ENCODE data around the gene SERP1. TPM values are rescaled to one million over a fixed set of nuclear protein-coding genes. Genes with fewer than 3 reads are reported as not detected.

SERP1 gene
- total and polyA plus RNA-seq, 2 donors from 2014 or later, result 84.0 to 90.3 TPM

DNA sequence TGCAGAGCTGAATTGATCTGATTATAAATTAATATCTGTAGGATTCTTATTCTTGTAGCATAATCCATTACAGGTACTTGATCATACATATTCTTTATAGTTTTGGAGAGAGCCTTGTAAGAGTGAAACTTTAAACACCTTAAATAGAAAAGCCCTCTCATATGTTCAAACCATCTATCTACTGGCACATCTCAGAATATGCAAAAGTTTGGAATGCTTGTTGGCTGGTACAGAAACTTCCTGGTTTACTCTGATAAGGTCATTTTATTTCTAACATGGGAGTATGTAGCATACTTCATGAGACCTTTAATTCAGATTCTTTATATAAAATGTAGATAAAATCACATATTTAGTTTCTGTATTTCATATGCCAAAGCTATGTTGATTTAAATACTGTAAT lies 34.9 kb upstream of the SERP1 start:
- H3K9me3 ChIP-seq (ENCODE audit: control insufficient read depth in 2 of 3, insufficient read depth in 1 of 3, low read length in 3 of 3), result no peaks in the 10 kb centered on the region
- FAIRE-seq (no peak), DNase-seq (no peak)
- H3K27ac ChIP-seq (ENCODE audit: low read depth in 2 of 2, low read length in 2 of 2), result no peak overlapping the region
- no peaks in the 10 kb centered on the region for H3K4me1 ChIP-seq (ENCODE audit: control insufficient read depth in 2 of 3, insufficient read depth in 2 of 3, low read depth in 1 of 3, low read length in 3 of 3)
- H3K36me3 ChIP-seq (ENCODE audit: control insufficient read depth in 2 of 3, insufficient read depth in 3 of 3, low read length in 3 of 3), result peaks cover 2 to 12% (median 8%) of the 10 kb centered on the region in 3 donors
- TF ChIP-seq CTCF (IDR thresholded peaks at IDR 0.05; ENCODE audit: borderline replicate concordance, extremely low read depth, insufficient read depth), result no peak
- no peak overlapping the region for H3K4me3 ChIP-seq (ENCODE audit: low read length in 3 of 3)
- no peak overlapping the region for H3K9ac ChIP-seq (ENCODE audit: low read length in 3 of 3)
- intact Hi-C loops (cut with DNase I), result no loop called here
- H3K27me3 ChIP-seq (ENCODE audit: control insufficient read depth, insufficient read depth, low read length), result no peaks in the 10 kb centered on the region

- TF ChIP-seq CTCF (IDR thresholded peaks at IDR 0.05; ENCODE audit: borderline replicate concordance, extremely low read depth, insufficient read depth), result no peak
- no peaks in the 10 kb centered on the region for H3K4me1 ChIP-seq (ENCODE audit: control insufficient read depth in 2 of 3, insufficient read depth in 2 of 3, low read depth in 1 of 3, low read length in 3 of 3)
- DNase-seq, result no peak
- no peak overlapping the region for H3K27ac ChIP-seq (ENCODE audit: low read depth in 2 of 2, low read length in 2 of 2)
- FAIRE-seq, result no peak
- no peaks in the 10 kb centered on the region for H3K9me3 ChIP-seq (ENCODE audit: control insufficient read depth in 2 of 3, insufficient read depth in 1 of 3, low read length in 3 of 3)
- H3K27me3 ChIP-seq (ENCODE audit: control insufficient read depth, insufficient read depth, low read length), result no peaks in the 10 kb centered on the region
- intact Hi-C loops (cut with DNase I), result no loop called here
- H3K9ac ChIP-seq (ENCODE audit: low read length in 3 of 3), result no peak overlapping the region
- H3K4me3 ChIP-seq (ENCODE audit: low read length in 3 of 3), result no peak overlapping the region
- peaks cover 0 to 8% (median 5%) of the 10 kb centered on the region in 3 donors for H3K36me3 ChIP-seq (ENCODE audit: control insufficient read depth in 2 of 3, insufficient read depth in 3 of 3, low read length in 3 of 3)
Measured at GRCh38 chr3:150577855-150578254, 31.6 kb upstream of the SERP1 start.

DNA sequence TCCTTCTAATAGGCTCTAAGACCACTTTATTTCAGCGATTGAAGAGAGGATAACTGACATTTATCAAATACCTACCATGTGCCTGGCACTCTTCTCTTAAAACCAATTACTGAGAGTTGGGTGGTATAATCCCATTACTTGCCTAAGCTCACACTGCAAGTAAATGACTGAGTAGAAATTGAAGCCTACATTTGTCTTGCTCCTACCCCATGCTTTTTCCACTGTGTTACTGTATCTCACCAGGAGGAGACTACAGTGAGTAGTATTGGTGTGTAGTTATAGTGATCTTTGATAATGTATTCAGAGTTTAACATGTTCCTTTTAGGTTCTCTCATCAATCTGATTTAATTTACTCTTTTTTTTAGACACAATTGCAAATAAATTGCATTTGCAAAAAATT lies 21.0 kb upstream of the SERP1 start:
- no peak for TF ChIP-seq CTCF (IDR thresholded peaks at IDR 0.05; ENCODE audit: borderline replicate concordance, extremely low read depth, insufficient read depth)
- no peak overlapping the region for H3K9ac ChIP-seq (ENCODE audit: low read length in 3 of 3)
- FAIRE-seq (no peak), DNase-seq (no peak)
- H3K27ac ChIP-seq (ENCODE audit: low read depth in 2 of 2, low read length in 2 of 2), result no peak overlapping the region
- peaks cover 10 to 19% (median 11%) of the 10 kb centered on the region in 3 donors for H3K36me3 ChIP-seq (ENCODE audit: control insufficient read depth in 2 of 3, insufficient read depth in 3 of 3, low read length in 3 of 3)
- H3K4me3 ChIP-seq (ENCODE audit: low read length in 3 of 3), result no peak overlapping the region
- intact Hi-C loops (cut with DNase I), result no loop called here
- H3K27me3 ChIP-seq (ENCODE audit: control insufficient read depth, insufficient read depth, low read length), result no peaks in the 10 kb centered on the region
- H3K9me3 ChIP-seq (ENCODE audit: control insufficient read depth in 2 of 3, insufficient read depth in 1 of 3, low read length in 3 of 3), result no peaks in the 10 kb centered on the region
- H3K4me1 ChIP-seq (ENCODE audit: control insufficient read depth in 2 of 3, insufficient read depth in 2 of 3, low read depth in 1 of 3, low read length in 3 of 3), result no peaks in the 10 kb centered on the region

- Histone ChIP-seq H3K9me3 (ENCODE audit: control insufficient read depth in 2 of 3, insufficient read depth in 1 of 3, low read length in 3 of 3) (no peaks in the 10 kb centered on the region), H3K9ac (ENCODE audit: low read length in 3 of 3) (no peak overlapping the region), H3K27me3 (ENCODE audit: control insufficient read depth, insufficient read depth, low read length) (no peaks in the 10 kb centered on the region), H3K4me3 (ENCODE audit: low read length in 3 of 3) (no peak overlapping the region), H3K36me3 (ENCODE audit: control insufficient read depth in 2 of 3, insufficient read depth in 3 of 3, low read length in 3 of 3) (peaks cover 10 to 14% (median 11%) of the 10 kb centered on the region in 3 donors), H3K27ac (ENCODE audit: low read depth in 2 of 2, low read length in 2 of 2) (no peak overlapping the region), H3K4me1 (ENCODE audit: control insufficient read depth in 2 of 3, insufficient read depth in 2 of 3, low read depth in 1 of 3, low read length in 3 of 3) (no peaks in the 10 kb centered on the region)
- TF ChIP-seq CTCF (IDR thresholded peaks at IDR 0.05; ENCODE audit: borderline replicate concordance, extremely low read depth, insufficient read depth), result no peak
- DNase-seq (no peak), FAIRE-seq (no peak)
- intact Hi-C loops (cut with DNase I), result no loop called here
Measured at GRCh38 chr3:150564243-150564642, 17.9 kb upstream of the SERP1 start.
